ENCODE measurements around the gene WDR59. TPM values are rescaled to one million over a fixed set of nuclear protein-coding genes. Genes with fewer than 3 reads are reported as not detected.

WDR59 gene
- total and polyA plus RNA-seq, 2 of the 4 experiments (the other 2 are of a cell fraction), result 29.4 to 44.6 TPM

DNA sequence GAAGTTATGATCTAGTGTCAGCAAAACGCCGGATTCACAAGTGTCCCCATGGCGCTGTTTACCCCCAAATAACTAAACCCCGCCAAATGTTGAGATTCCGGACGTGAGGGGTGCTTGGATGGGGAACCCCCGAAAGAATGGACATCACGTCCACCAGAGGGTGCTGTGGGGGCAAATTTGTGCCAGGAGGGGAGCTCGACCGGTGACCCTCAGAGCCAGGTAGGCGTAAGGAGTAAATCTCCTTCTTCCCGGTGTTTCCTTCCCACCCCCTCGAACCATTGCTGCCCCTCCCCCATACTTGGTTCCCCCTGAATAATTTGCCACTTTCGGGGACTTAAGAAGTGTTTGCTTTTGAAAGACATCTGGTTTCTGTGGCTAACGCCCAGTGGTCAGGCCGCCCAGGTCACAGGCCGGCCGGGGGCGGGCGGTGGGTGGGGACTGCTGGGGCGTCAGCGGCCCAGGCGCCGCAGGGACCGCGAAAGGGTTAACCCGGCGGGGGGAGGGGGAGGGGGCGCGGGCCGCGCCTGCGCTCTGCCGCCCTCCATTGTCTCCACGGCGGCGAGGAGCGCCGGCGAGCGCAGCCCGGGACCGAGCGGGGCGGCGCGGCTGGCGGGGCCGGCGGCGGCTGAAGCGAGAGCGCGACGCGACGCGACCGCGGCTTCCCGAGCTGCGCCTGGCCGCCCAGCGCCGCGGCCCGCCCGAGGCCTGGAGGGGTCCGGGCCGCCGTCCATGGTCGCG lies 13.7 kb upstream of the WDR59 start, which contains the start of gene ZNRF1:
Gene ZNRF1, plus strand, starts transcription at position 544 of the 738 bp plus-strand sequence. CDS start 648 bp downstream, outside the sequence.
- dilution Hi-C loops (cut with HindIII; ENCODE audit: low sequenced_read_pairs, unreplicated experiment) (no loop called here), in situ Hi-C loops (cut with MboI; ENCODE audit: low sequenced_read_pairs) (no loop called here), intact Hi-C loops (cut with micrococcal nuclease) (loop anchor here (1.0 to 2.0 kb wide), 3 partner anchors 28 to 200 kb away; no protein-coding TSS in a partner anchor)
- 0% methylated on average over 19 of the region's 73 CpGs; no CpG with 5 or more reads in 1 of the 2 experiments for WGBS, 2 experiments (ENCODE audit: extremely low coverage in 2 of 2, insufficient read length in 1 of 2)
- Histone ChIP-seq H4K8ac (ENCODE audit: low read depth in 2 of 2, low read length in 2 of 2) (peak within 1 kb of the TSS in 1 of 2 experiments; percentile 64; a peak in 1 of 4 replicates), H2BK120ac (ENCODE audit: low read depth, low read length) (no peak within 1 kb of the TSS), H2BK5ac (ENCODE audit: low read depth, low read length, poor library complexity, severe bottlenecking) (peak within 1 kb of the TSS; percentile 69), H3K27me3 (ENCODE audit: control insufficient read depth, insufficient read depth, low read length) (no peaks in the 10 kb centered on the region), H3K27ac (ENCODE audit: insufficient read depth, low read length) (peak within 1 kb of the TSS; percentile 62), H3K9me3 (ENCODE audit: control insufficient read depth, insufficient read depth, low read length) (no peaks in the 10 kb centered on the region), H3K4ac (ENCODE audit: low read depth, low read length) (peak within 1 kb of the TSS; percentile 32), H3K4me2 (ENCODE audit: low read depth, low read length) (peak within 1 kb of the TSS; percentile 86), H3K4me3 (ENCODE audit: insufficient read depth, low read depth, low read length) (peak within 1 kb of the TSS; percentile 79), H3K9me1 (ENCODE audit: insufficient read depth, low read length) (peaks cover 11% of the 10 kb centered on the region), H3K14ac (replicated peaks; ENCODE audit: low read depth, low read length) (peak within 1 kb of the TSS; percentile 76), H3K36me3 (ENCODE audit: control insufficient read depth, insufficient read depth, low read length) (peaks cover 4% of the 10 kb centered on the region; the same call in 1 of the 2 replicates), H2AK5ac (ENCODE audit: low read depth, low read length) (peak within 1 kb of the TSS; percentile 56; the same call in 1 of the 2 replicates), H3K23ac (ENCODE audit: low read depth, low read length) (peak within 1 kb of the TSS; percentile 82; the same call in 1 of the 2 replicates), H3K9ac (ENCODE audit: low read depth, low read length) (peak within 1 kb of the TSS; percentile 86), H2BK20ac (ENCODE audit: low read depth, low read length) (no peak within 1 kb of the TSS), H4K91ac (ENCODE audit: insufficient read depth, low read depth, low read length) (peak within 1 kb of the TSS; percentile 2), H4K5ac (ENCODE audit: low read depth, low read length) (no peak within 1 kb of the TSS), H3K18ac (ENCODE audit: low read depth, low read length) (no peak within 1 kb of the TSS; the same call in 1 of the 2 replicates), H2AFZ (replicated peaks; ENCODE audit: low read length, poor library complexity) (peak within 1 kb of the TSS; percentile 86), H3K56ac (ENCODE audit: extremely low read depth, insufficient read depth, low read length) (no peak within 1 kb of the TSS), H2AK9ac (replicated peaks; ENCODE audit: low read depth, low read length, poor library complexity) (peak within 1 kb of the TSS; percentile 68), H3K4me1 (ENCODE audit: control insufficient read depth, insufficient read depth, low read length) (peaks cover 10% of the 10 kb centered on the region), H4K20me1 (ENCODE audit: insufficient read depth, low read length) (peaks cover 39% of the 10 kb centered on the region), H2BK15ac (ENCODE audit: low read depth, low read length) (no peak within 1 kb of the TSS; the same call in 2 of the 3 replicates), H3K79me1 (ENCODE audit: low read depth in 1 of 2, low read length in 2 of 2) (peaks cover 25 to 39% of the 10 kb centered on the region in 2 experiments)
- CTCF ChIA-PET, result interaction anchor here (0.6 to 2.3 kb wide), 6 partner anchors 19 to 467 kb away, joined by 3 to 15 read pairs (median 4); no protein-coding TSS in a partner anchor
- peak; percentile 71 for DNase-seq
- ATAC-seq (ENCODE audit: low read depth), result peak; percentile 91
- POLR2A ChIA-PET (ENCODE audit: unreplicated experiment), result no interaction called here
- BruUV-seq (replicated peaks), result no TSS peak
- peak; percentile 73 for TF ChIP-seq CTCF (conservative IDR thresholded peaks at IDR 0.05; ENCODE audit: low read depth, low read length)
- TF ChIP-seq CHD1 (IDR thresholded peaks at IDR 0.05; ENCODE audit: low read depth, low read length), result no peak
- TF ChIP-seq POLR2A (IDR thresholded peaks at IDR 0.05; ENCODE audit: low read depth, low read length), result 0 out of 2 replicates have a peak, but pooled peaks have one; percentile 10
- no peak for TF ChIP-seq RCOR1 (IDR thresholded peaks at IDR 0.05; ENCODE audit: insufficient replicate concordance, low read length)
- peak; percentile 80 for TF ChIP-seq RAD21 (IDR thresholded peaks at IDR 0.05; ENCODE audit: low read length)
- TF ChIP-seq SMC3 (IDR thresholded peaks at IDR 0.05; ENCODE audit: low read depth, low read length), result peak; percentile 77

Measured in IMR-90 (cell line).